Mesothelial cell of epicardium (in vitro differentiated cells): Measurements from ENCODE around the gene DEPDC5. TPM values are rescaled to one million over a fixed set of nuclear protein-coding genes. Genes with fewer than 3 reads are reported as not detected.

Source experiments
- DNase-seq, 2 experiments: peaks; one replicate each; pipeline ENCODE4 v3.0.0; 2021; ENCODE audit warnings: low spot score in 2 of 2; ENCODE audit not compliant: unreplicated experiment in 2 of 2
- H3K27ac Mint-ChIP-seq: 2 replicates; pipeline ENCODE4 v1.8.0; 2021; ENCODE audit warnings: mixed read lengths
- H3K27me3 Mint-ChIP-seq: 2 replicates; pipeline ENCODE4 v1.8.0; 2021; ENCODE audit warnings: low read depth, mixed read lengths
- H3K36me3 Mint-ChIP-seq: 2 replicates; pipeline ENCODE4 v1.8.0; 2021; ENCODE audit warnings: mixed read lengths
- H3K4me1 Mint-ChIP-seq: 2 replicates; pipeline ENCODE4 v1.8.0; 2021; ENCODE audit warnings: mixed read lengths
- H3K4me3 Mint-ChIP-seq: 2 replicates; pipeline ENCODE4 v1.8.0; 2021; ENCODE audit warnings: mild to moderate bottlenecking, moderate library complexity, mixed read lengths
- H3K9me3 Mint-ChIP-seq: 2 replicates; pipeline ENCODE4 v1.8.0; 2021; ENCODE audit warnings: mixed read lengths
- CTCF ChIP-seq: fragments of 200-600 bp; sonication (generic); IDR thresholded peaks from one replicate; pipeline ENCODE4 v1.5.0; 2021; ENCODE audit warnings: antibody characterized with exemption; ENCODE audit not compliant: unreplicated experiment
- total RNA-seq: library from RNA; stranded (reverse); gene quantifications from 3 replicates; pipeline ENCODE4 v1.2.1, GENCODE V29; 2021

The DEPDC5 gene
- total RNA-seq, 1 donor from 2014 or later, result 38.3 TPM

DNA sequence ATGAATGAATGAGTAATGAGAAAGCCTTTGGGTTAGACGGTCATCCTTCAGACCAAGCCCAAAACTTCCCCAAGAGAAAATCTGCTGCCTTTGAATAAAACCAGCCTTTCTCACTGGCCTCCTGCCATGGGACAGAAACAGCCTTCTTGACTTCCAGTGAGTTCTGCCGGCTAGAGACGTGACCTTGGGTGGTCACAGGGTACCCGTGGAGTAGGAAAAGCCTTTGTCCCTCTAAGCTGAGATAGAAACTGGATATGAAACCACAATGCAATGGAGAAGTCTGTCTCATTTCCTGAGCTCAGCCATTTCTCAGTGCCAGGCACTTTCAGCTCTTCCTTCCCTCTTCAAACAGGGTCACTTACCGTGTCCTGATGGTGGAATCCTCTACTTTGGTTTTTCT, 169.3 kb downstream of the DEPDC5 start:
- H3K4me3 Mint-ChIP-seq, result no peak overlapping the region
- H3K4me1 Mint-ChIP-seq, result peaks cover 5% of the 10 kb centered on the region
- no peaks in the 10 kb centered on the region for H3K9me3 Mint-ChIP-seq
- TF ChIP-seq CTCF, result no peak
- no peaks in the 10 kb centered on the region for H3K36me3 Mint-ChIP-seq
- DNase-seq, result no peak
- no peaks in the 10 kb centered on the region for H3K27me3 Mint-ChIP-seq
- H3K27ac Mint-ChIP-seq, result no peak overlapping the region

- Mint-ChIP-seq H3K27ac (no peak overlapping the region), H3K4me1 (peaks cover 5% of the 10 kb centered on the region), H3K4me3 (no peak overlapping the region)
These were observed 169.9 kb downstream of the DEPDC5 start for GRCh38 chr22:31923747-31924146.

GRCh38 chr22:31925056-31925455, 171.2 kb downstream of the DEPDC5 start:
- no peak for TF ChIP-seq CTCF
- Mint-ChIP-seq H3K9me3 (no peaks in the 10 kb centered on the region), H3K36me3 (no peaks in the 10 kb centered on the region), H3K4me3 (no peak overlapping the region), H3K27me3 (no peaks in the 10 kb centered on the region), H3K4me1 (peaks cover 14% of the 10 kb centered on the region), H3K27ac (no peak overlapping the region)
- no peak for DNase-seq

More at GRCh38 chr22:31923747-31924146, 169.9 kb downstream of the DEPDC5 start:
- no peak for DNase-seq
- no peak for TF ChIP-seq CTCF
- Mint-ChIP-seq H3K27me3 (no peaks in the 10 kb centered on the region), H3K9me3 (no peaks in the 10 kb centered on the region), H3K36me3 (no peaks in the 10 kb centered on the region)

- Mint-ChIP-seq H3K4me3 (no peak overlapping the region), H3K9me3 (no peaks in the 10 kb centered on the region), H3K36me3 (no peaks in the 10 kb centered on the region), H3K27ac (no peak overlapping the region), H3K27me3 (no peaks in the 10 kb centered on the region), H3K4me1 (peaks cover 14% of the 10 kb centered on the region)
- no peak for TF ChIP-seq CTCF
- no peak for DNase-seq
These were observed 172.2 kb downstream of the DEPDC5 start for GRCh38 chr22:31926024-31926423.

GRCh38 chr22:31926969-31927368, 173.2 kb downstream of the DEPDC5 start:
- peaks cover 14% of the 10 kb centered on the region for H3K4me1 Mint-ChIP-seq
- H3K27me3 Mint-ChIP-seq, result no peaks in the 10 kb centered on the region
- DNase-seq, result no peak
- no peak overlapping the region for H3K4me3 Mint-ChIP-seq
- H3K9me3 Mint-ChIP-seq, result no peaks in the 10 kb centered on the region
- no peak for TF ChIP-seq CTCF
- H3K36me3 Mint-ChIP-seq, result no peaks in the 10 kb centered on the region
- H3K27ac Mint-ChIP-seq, result no peak overlapping the region

DNA sequence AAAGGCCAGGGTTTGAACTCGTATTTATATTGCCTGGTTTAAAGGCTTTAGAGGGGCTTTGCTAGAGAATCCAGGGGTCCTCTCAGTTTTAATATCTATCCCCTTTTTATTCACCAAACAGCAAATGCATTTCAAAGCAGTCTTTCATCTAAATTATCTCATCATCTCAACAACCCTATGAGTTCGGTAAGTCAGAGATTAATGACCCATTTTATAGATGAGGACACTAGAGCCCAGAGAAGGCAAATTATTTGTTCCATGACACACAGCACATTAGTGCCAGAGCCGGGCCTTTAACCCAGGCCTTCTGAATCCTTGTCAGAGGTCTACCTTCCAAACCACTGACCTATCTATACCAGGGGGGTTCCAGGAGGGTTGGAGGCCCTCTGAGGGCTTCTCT, 173.7 kb downstream of the DEPDC5 start:
- Mint-ChIP-seq H3K9me3 (no peaks in the 10 kb centered on the region), H3K27me3 (no peaks in the 10 kb centered on the region), H3K36me3 (no peaks in the 10 kb centered on the region), H3K4me1 (peaks cover 14% of the 10 kb centered on the region), H3K27ac (no peak overlapping the region), H3K4me3 (no peak overlapping the region)
- DNase-seq, result no peak
- no peak for TF ChIP-seq CTCF
